Cardiac muscle cell (in vitro differentiated cells and primary cell): Measurements from ENCODE around the gene REST. TPM values are rescaled to one million over a fixed set of nuclear protein-coding genes. Genes with fewer than 3 reads are reported as not detected.
"Not testable (repeated sequence)": the region's sequence is repeated elsewhere in the genome, so short reads cannot be mapped to it uniquely, and the experiment has no call there.

ENCODE experiments used
- DNase-seq, 2 donors: peaks; one replicate each; pipeline versions ENCODE4 v3.0.0 to v3.0.0-alpha.2; 2010 to 2017; ENCODE audit warnings: low read depth in 1 of 2, low spot score in 1 of 2
- H3K27ac ChIP-seq: fragments of 200-600 bp; sonication (generic); 2 replicates; pipeline ENCODE4 v1.5.1; 2016
- H3K27me3 ChIP-seq: fragments of 200-600 bp; sonication (generic); 2 replicates; pipeline ENCODE4 v1.6.0; 2016; ENCODE audit warnings: control low read depth
- H3K36me3 ChIP-seq: fragments of 200-600 bp; sonication (generic); 2 replicates; pipeline ENCODE4 v1.5.1; 2016; ENCODE audit warnings: control low read depth
- H3K4me1 ChIP-seq: fragments of 200-600 bp; sonication (generic); 2 replicates; pipeline ENCODE4 v1.8.1; 2017; ENCODE audit warnings: low read depth, mild to moderate bottlenecking, mixed run types
- H3K4me3 ChIP-seq: fragments of 200-600 bp; sonication (generic); 2 replicates; pipeline ENCODE4 v1.5.1; 2016; ENCODE audit warnings: mild to moderate bottlenecking
- H3K9me3 ChIP-seq: fragments of 200-600 bp; sonication (generic); 2 replicates; pipeline ENCODE4 v1.5.1; 2017; ENCODE audit warnings: low read depth, mild to moderate bottlenecking, control low read depth
- polyA plus RNA-seq: library from polyadenylated mRNA; unstranded; fragments of >200 nt; fragmentation: Nextera tagmentation; extraction: Ambion mirVana; gene quantifications from 2 replicates; pipeline ENCODE4 v1.2.1, GENCODE V29; 2016
- total RNA-seq: library from RNA; depleted of rRNA; stranded (reverse); fragments of >200 nt; gene quantifications from 2 replicates; pipeline ENCODE4 v1.2.3, GENCODE V29; 2016
- TF ChIP-seq, protein P1 (sequence below): IDR thresholded peaks from 2 replicates; pipeline ENCODE4 v1.5.1; 2012; ENCODE audit warnings: low read depth, mild to moderate bottlenecking, low read length

The REST gene
- total and polyA plus RNA-seq, 2 experiments from 2014 or later = 66.1 to 89.0 TPM

DNA sequence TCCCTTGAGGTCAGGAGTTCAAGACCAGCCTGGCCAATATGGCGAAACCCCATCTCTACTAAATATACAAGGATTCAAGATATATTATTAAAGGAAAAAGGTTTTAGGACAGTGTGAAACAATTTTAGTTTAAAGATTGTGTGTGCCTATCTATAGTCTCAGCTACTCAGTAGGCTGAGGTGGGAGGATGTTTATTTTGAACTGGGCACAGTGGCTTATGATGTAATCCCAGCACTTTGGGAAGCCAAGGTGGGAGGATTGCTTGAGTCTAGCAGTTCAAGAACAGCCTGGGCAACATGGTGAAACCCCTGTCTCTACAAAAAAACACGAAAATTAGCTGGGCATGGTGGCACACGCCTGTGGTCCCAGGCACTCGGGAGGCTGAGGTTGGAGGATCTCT is 31.4 kb upstream of the REST start:
- Histone ChIP-seq H3K36me3 (no peaks in the 10 kb centered on the region), H3K27ac (no peak overlapping the region), H3K9me3 (no peaks in the 10 kb centered on the region), H3K27me3 (no peaks in the 10 kb centered on the region), H3K4me1 (no peaks in the 10 kb centered on the region), H3K4me3 (no peak overlapping the region)
- TF ChIP-seq, protein P1, sequence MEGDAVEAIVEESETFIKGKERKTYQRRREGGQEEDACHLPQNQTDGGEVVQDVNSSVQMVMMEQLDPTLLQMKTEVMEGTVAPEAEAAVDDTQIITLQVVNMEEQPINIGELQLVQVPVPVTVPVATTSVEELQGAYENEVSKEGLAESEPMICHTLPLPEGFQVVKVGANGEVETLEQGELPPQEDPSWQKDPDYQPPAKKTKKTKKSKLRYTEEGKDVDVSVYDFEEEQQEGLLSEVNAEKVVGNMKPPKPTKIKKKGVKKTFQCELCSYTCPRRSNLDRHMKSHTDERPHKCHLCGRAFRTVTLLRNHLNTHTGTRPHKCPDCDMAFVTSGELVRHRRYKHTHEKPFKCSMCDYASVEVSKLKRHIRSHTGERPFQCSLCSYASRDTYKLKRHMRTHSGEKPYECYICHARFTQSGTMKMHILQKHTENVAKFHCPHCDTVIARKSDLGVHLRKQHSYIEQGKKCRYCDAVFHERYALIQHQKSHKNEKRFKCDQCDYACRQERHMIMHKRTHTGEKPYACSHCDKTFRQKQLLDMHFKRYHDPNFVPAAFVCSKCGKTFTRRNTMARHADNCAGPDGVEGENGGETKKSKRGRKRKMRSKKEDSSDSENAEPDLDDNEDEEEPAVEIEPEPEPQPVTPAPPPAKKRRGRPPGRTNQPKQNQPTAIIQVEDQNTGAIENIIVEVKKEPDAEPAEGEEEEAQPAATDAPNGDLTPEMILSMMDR = no peak
- DNase-seq = no peak

DNA sequence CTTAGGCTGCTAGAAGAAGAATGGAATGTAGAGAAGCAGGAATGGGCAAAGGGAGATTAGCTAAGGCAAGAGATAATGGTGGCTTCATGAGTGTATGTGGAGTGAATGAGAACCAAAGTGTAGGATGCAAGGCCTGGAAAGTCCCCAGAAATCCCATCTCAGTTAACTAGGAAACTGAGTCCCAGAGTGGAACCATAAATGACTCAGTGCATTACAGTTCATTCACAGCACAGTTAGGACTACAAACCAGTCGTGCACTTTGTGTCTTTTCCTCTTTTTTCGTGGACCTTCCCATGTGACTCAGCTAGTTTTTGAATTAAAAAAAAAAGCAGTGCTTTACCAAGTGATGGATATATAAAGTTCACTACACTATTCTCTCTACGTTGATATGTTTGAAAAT is 27.7 kb upstream of the REST start:
- H3K9me3 ChIP-seq = no peaks in the 10 kb centered on the region
- no peaks in the 10 kb centered on the region for H3K27me3 ChIP-seq
- DNase-seq = no peak
- no peaks in the 10 kb centered on the region for H3K36me3 ChIP-seq
- H3K4me3 ChIP-seq = no peak overlapping the region
- TF ChIP-seq, protein P1 = no peak
- H3K27ac ChIP-seq = no peak overlapping the region
- no peaks in the 10 kb centered on the region for H3K4me1 ChIP-seq

DNA sequence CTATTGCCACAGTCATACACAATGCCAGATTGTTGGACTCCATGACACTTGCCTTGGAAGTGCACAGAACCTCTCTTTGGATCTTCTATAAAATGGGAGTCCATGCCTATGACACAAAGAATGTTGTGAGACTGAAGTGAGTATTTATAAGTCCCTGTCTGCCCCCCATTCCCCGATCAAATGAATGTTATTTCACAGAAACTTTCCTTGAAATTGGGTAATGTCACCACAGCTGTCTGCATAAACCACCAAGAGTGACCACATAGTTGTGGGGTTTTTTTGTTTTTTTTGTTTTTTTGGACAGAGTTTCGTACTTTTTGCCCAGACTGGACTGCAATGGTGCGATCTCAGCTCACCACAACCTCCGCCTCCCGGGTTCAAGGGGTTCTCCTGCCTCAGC is 27.1 kb upstream of the REST start:
- TF ChIP-seq, protein P1 = no peak
- Histone ChIP-seq H3K36me3 (no peaks in the 10 kb centered on the region), H3K4me3 (no peak overlapping the region), H3K27ac (no peak overlapping the region), H3K4me1 (no peaks in the 10 kb centered on the region), H3K27me3 (no peaks in the 10 kb centered on the region), H3K9me3 (no peaks in the 10 kb centered on the region)
- no peak for DNase-seq

DNA sequence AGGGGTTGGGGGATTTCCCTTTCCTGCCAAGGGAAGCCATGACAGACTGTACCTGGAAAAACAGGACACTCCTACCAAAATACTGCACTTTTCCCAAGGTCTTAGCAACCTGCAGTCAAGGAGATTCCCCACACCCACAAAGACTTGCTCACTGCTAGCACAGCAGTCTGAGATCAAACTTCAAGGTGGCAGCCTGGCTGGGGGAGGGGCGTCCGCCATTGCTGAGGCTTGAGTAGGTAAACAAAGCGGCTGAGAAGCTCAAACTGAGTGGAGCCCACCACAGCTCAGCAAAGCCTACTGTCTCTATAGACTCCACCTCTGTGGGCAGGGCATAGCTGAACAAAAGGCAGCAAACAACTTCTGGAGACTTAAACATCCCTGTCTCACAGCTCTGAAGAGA is 23.2 kb upstream of the REST start:
- DNase-seq, H3K4me3 ChIP-seq: not testable (repeated sequence)

DNA sequence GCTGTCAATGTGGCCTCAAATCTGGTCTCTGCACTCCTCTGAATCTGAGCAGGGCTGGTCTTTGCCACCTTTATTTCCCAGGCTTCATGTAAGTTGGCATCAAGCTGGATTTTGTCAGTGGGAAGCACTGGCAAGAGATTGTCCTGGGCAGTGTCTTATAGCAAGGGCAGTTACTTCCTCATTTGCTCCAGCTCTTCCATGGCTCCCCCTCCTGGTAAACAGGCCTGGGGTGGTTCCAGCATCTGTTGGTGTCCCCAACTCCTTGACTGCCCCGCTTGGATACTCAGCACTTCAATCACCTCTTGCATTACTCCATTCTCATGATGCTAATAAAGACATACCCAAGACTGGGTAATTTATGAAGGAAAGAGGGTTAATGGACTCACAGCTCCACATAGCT is 15.0 kb upstream of the REST start:
- Histone ChIP-seq H3K27me3 (no peaks in the 10 kb centered on the region), H3K4me3 (no peak overlapping the region), H3K36me3 (no peaks in the 10 kb centered on the region), H3K9me3 (no peaks in the 10 kb centered on the region), H3K27ac (no peak overlapping the region), H3K4me1 (no peaks in the 10 kb centered on the region)
- DNase-seq = no peak
- TF ChIP-seq, protein P1 = no peak

More for the DNA sequence above, 23.2 kb upstream of the REST start:
- H3K4me1 ChIP-seq, H3K27ac ChIP-seq, H3K27me3 ChIP-seq, H3K9me3 ChIP-seq, H3K36me3 ChIP-seq: not testable (repeated sequence)

DNA sequence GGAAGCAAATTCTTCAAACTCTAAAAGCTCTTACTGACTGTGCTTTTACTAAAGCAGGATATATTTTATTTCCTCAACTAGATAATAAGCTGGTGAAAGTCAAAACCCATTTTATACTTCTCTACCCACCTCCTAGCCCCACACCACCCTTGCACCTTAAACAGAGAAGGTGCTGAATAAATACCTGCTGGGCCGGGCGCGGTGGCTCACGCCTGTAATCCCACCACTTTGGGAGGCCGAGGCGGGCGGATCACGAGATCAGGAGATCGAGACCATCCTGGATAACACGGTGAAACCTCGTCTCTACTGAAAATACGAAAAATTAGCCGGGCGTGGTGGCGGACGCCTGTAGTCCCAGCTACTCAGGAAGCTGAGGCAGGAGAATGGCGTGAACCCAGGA is 9.9 kb upstream of the REST start:
- not testable (repeated sequence) for H3K4me3 ChIP-seq, H3K9me3 ChIP-seq

DNA sequence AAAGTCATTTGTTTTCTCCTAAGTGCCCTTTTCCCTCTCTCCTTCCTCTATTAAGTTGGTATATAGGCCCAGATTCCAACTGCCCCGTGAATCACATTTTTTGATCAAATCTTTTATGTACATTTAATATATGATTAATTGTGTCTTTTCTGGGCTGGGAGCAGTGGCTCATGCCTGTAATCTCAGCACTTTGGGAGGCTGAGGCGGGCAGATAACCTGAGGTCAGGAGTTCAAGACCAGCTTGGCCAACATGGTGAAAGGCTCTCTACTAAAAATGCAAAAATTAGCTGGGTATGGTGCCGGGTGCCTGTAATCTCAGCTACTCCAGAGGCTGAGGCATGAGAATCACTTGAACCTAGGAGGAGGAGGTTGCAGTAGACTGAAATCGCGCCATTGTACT is 7.5 kb upstream of the REST start:
- not testable (repeated sequence) for H3K27me3 ChIP-seq

More for the DNA sequence above, 9.9 kb upstream of the REST start:
- not testable (repeated sequence) for H3K4me1 ChIP-seq, H3K27me3 ChIP-seq, H3K36me3 ChIP-seq, DNase-seq, H3K27ac ChIP-seq

More for the DNA sequence above, 7.5 kb upstream of the REST start:
- H3K27ac ChIP-seq, H3K4me1 ChIP-seq, DNase-seq, H3K36me3 ChIP-seq, H3K4me3 ChIP-seq, H3K9me3 ChIP-seq: not testable (repeated sequence)
